OCI-LY3 (cell line): ENCODE data around the gene OR5K3.

Experiments
- CTCF ChIP-seq: fragments of 200-600, 300-600 bp; sonication (generic); IDR thresholded peaks from 2 replicates; pipeline ENCODE4 v1.5.1; 2014; ENCODE audit warnings: antibody characterized with exemption, low read length, low read depth
- EZH2phosphoT487 ChIP-seq: fragments of 200-600 bp; shearing (Covaris generic); IDR thresholded peaks from 2 replicates; pipeline ENCODE4 v1.6.1; 2018; ENCODE audit warnings: antibody characterized with exemption, mixed run types, low read depth

GRCh38 chr3:98388147-98388546 is 2.3 kb upstream of the OR5K3 start:
- no peak for TF ChIP-seq EZH2phosphoT487
- no peak for TF ChIP-seq CTCF
